Measurements from ENCODE around the gene LILRA6. TPM values are rescaled to one million over a fixed set of nuclear protein-coding genes. Genes with fewer than 3 reads are reported as not detected.
"Not testable (repeated sequence)": the region's sequence is repeated elsewhere in the genome, so short reads cannot be mapped to it uniquely, and the experiment has no call there.

LILRA6 gene
- polyA plus RNA-seq, 4 donors: 0.27 to 1.6 (median 0.53) TPM; not detected in 1

GRCh38 chr19:54219702-54220101 lies 22.9 kb downstream of the LILRA6 start:
- FAIRE-seq; H3K36me3 ChIP-seq (ENCODE audit: control insufficient read depth in 3 of 3, insufficient read depth in 2 of 3, low read depth in 1 of 3, low read length in 3 of 3): not testable (repeated sequence)
- 55 to 67% (median 66%) methylated on average over 1 to 2 of the region's 5 CpGs for WGBS, 3 donors

GRCh38 chr19:54218960-54219661 lies 23.5 kb downstream of the LILRA6 start:
- WGBS, 3 donors: 90 to 93% (median 91%) methylated on average over 27 of the region's 27 CpGs
- DNase-seq: no peak
- no peak for FAIRE-seq
- H3K9me3 ChIP-seq (ENCODE audit: control insufficient read depth in 2 of 2, insufficient read depth in 1 of 2, low read depth in 1 of 2, low read length in 1 of 2): no peaks in the 10 kb centered on the region
- H3K27me3 ChIP-seq (ENCODE audit: control insufficient read depth in 3 of 3, insufficient read depth in 3 of 3, low read length in 3 of 3): no peaks in the 10 kb centered on the region
- H3K4me3 ChIP-seq (ENCODE audit: low read depth in 1 of 3, low read length in 3 of 3): no peak overlapping the region
- H3K27ac ChIP-seq (ENCODE audit: low read depth in 1 of 3, low read length in 2 of 3): no peak overlapping the region
- peaks cover 0 to 3% (median 0%) of the 10 kb centered on the region in 3 donors for H3K36me3 ChIP-seq (ENCODE audit: control insufficient read depth in 3 of 3, insufficient read depth in 2 of 3, low read depth in 1 of 3, low read length in 3 of 3)
- no peaks in the 10 kb centered on the region for H3K4me1 ChIP-seq (ENCODE audit: control insufficient read depth in 3 of 3, insufficient read depth in 2 of 3, low read depth in 1 of 3, low read length in 2 of 3)

More at GRCh38 chr19:54219702-54220101, 22.9 kb downstream of the LILRA6 start:
- H3K4me1 ChIP-seq (ENCODE audit: control insufficient read depth in 3 of 3, insufficient read depth in 2 of 3, low read depth in 1 of 3, low read length in 2 of 3); H3K9me3 ChIP-seq (ENCODE audit: control insufficient read depth in 2 of 2, insufficient read depth in 1 of 2, low read depth in 1 of 2, low read length in 1 of 2); H3K27ac ChIP-seq (ENCODE audit: low read depth in 1 of 3, low read length in 2 of 3); H3K27me3 ChIP-seq (ENCODE audit: control insufficient read depth in 3 of 3, insufficient read depth in 3 of 3, low read length in 3 of 3); DNase-seq; H3K4me3 ChIP-seq (ENCODE audit: low read depth in 1 of 3, low read length in 3 of 3): not testable (repeated sequence)

- H3K27me3 ChIP-seq (ENCODE audit: control insufficient read depth in 3 of 3, insufficient read depth in 3 of 3, low read length in 3 of 3): no peaks in the 10 kb centered on the region
- H3K9me3 ChIP-seq (ENCODE audit: control insufficient read depth in 2 of 2, insufficient read depth in 1 of 2, low read depth in 1 of 2, low read length in 1 of 2): no peaks in the 10 kb centered on the region
- FAIRE-seq (no peak), DNase-seq (no peak)
- no peak overlapping the region for H3K27ac ChIP-seq (ENCODE audit: low read depth in 1 of 3, low read length in 2 of 3)
- WGBS, 3 donors: 82 to 86% (median 85%) methylated on average over 8 of the region's 8 CpGs
- peaks cover 0 to 3% (median 0%) of the 10 kb centered on the region in 3 donors for H3K36me3 ChIP-seq (ENCODE audit: control insufficient read depth in 3 of 3, insufficient read depth in 2 of 3, low read depth in 1 of 3, low read length in 3 of 3)
- no peaks in the 10 kb centered on the region for H3K4me1 ChIP-seq (ENCODE audit: control insufficient read depth in 3 of 3, insufficient read depth in 2 of 3, low read depth in 1 of 3, low read length in 2 of 3)
- H3K4me3 ChIP-seq (ENCODE audit: low read depth in 1 of 3, low read length in 3 of 3): no peak overlapping the region
Observed at GRCh38 chr19:54218259-54218658, 24.3 kb downstream of the LILRA6 start.

DNA sequence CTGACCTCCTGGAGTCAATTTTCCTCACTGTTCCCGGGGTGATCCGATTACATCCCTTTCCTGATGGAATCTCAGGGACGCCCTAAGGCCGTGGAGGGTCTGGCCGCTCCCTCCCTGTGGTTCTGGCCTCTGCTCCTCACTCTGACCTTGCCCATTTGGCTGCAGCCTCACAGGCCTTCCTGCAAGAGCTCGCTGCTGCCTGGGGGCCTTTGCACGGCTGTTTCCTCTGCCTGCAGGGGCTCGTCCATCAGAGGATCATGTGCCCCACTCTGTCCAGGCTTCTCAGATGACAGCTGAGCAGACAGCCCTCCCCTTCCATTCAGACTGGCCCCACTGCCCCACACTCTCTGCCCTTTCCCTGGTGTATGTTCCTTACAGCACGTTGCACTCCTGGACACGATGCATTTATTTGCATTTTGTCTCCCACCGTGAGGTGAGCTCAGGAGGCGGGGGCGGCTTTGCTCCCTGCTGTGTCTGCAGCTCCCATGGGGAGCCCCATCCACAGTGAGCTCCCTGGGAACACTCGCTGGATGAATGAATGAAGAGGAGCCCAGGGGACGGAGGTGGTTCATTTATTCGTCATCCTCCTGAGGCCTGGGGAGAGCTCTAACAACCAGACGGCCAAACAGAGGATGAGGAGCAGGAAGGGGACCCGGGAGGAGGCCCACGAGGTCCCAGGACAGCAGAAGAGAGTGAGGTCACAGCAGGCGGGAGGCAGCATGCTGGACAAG lies 24.9 kb downstream of the LILRA6 start:
- not testable (repeated sequence) for H3K27me3 ChIP-seq (ENCODE audit: control insufficient read depth in 3 of 3, insufficient read depth in 3 of 3, low read length in 3 of 3); H3K36me3 ChIP-seq (ENCODE audit: control insufficient read depth in 3 of 3, insufficient read depth in 2 of 3, low read depth in 1 of 3, low read length in 3 of 3); DNase-seq; H3K9me3 ChIP-seq (ENCODE audit: control insufficient read depth in 2 of 2, insufficient read depth in 1 of 2, low read depth in 1 of 2, low read length in 1 of 2); H3K27ac ChIP-seq (ENCODE audit: low read depth in 1 of 3, low read length in 2 of 3); H3K4me3 ChIP-seq (ENCODE audit: low read depth in 1 of 3, low read length in 3 of 3); H3K4me1 ChIP-seq (ENCODE audit: control insufficient read depth in 3 of 3, insufficient read depth in 2 of 3, low read depth in 1 of 3, low read length in 2 of 3); FAIRE-seq
- WGBS, 3 donors: 65 to 77% (median 70%) methylated on average over 11 to 17 of the region's 20 CpGs

GRCh38 chr19:54216869-54217268 lies 25.7 kb downstream of the LILRA6 start:
- H3K9me3 ChIP-seq (ENCODE audit: control insufficient read depth in 2 of 2, insufficient read depth in 1 of 2, low read depth in 1 of 2, low read length in 1 of 2): no peaks in the 10 kb centered on the region
- no peak for DNase-seq
- FAIRE-seq: no peak
- no peak overlapping the region for H3K27ac ChIP-seq (ENCODE audit: low read depth in 1 of 3, low read length in 2 of 3)
- H3K4me3 ChIP-seq (ENCODE audit: low read depth in 1 of 3, low read length in 3 of 3): no peak overlapping the region
- 83 to 93% (median 92%) methylated on average over 8 to 9 of the region's 9 CpGs for WGBS, 3 donors
- peaks cover 0 to 3% (median 0%) of the 10 kb centered on the region in 3 donors for H3K36me3 ChIP-seq (ENCODE audit: control insufficient read depth in 3 of 3, insufficient read depth in 2 of 3, low read depth in 1 of 3, low read length in 3 of 3)
- H3K4me1 ChIP-seq (ENCODE audit: control insufficient read depth in 3 of 3, insufficient read depth in 2 of 3, low read depth in 1 of 3, low read length in 2 of 3): no peaks in the 10 kb centered on the region
- H3K27me3 ChIP-seq (ENCODE audit: control insufficient read depth in 3 of 3, insufficient read depth in 3 of 3, low read length in 3 of 3): no peaks in the 10 kb centered on the region

DNA sequence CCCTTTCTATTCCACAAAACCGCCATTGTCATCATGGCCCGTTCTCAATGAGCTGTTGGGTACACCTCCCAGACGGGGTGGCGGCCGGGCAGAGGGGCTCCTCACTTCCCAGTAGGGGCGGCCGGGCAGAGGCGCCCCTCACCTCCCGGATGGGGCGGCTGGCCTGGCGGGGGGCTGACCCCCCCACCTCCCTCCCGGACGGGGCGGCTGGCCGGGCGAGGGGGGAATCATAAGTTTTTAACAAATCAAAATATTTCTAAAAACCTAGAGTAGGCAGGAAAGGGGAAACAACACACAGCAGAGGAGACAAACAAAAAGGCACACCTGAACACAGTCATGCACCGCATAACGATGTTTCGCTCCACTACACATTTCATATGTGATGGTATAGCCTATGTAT lies 27.9 kb downstream of the LILRA6 start:
- 95 to 99% (median 96%) methylated on average over 11 to 16 of the region's 19 CpGs for WGBS, 3 donors
- not testable (repeated sequence) for FAIRE-seq; H3K4me3 ChIP-seq (ENCODE audit: low read depth in 1 of 3, low read length in 3 of 3); H3K27ac ChIP-seq (ENCODE audit: low read depth in 1 of 3, low read length in 2 of 3); H3K9me3 ChIP-seq (ENCODE audit: control insufficient read depth in 2 of 2, insufficient read depth in 1 of 2, low read depth in 1 of 2, low read length in 1 of 2); H3K36me3 ChIP-seq (ENCODE audit: control insufficient read depth in 3 of 3, insufficient read depth in 2 of 3, low read depth in 1 of 3, low read length in 3 of 3); H3K27me3 ChIP-seq (ENCODE audit: control insufficient read depth in 3 of 3, insufficient read depth in 3 of 3, low read length in 3 of 3); DNase-seq
- peaks cover 3 to 16% (median 6%) of the 10 kb centered on the region in 3 donors for H3K4me1 ChIP-seq (ENCODE audit: control insufficient read depth in 3 of 3, insufficient read depth in 2 of 3, low read depth in 1 of 3, low read length in 2 of 3)

DNA sequence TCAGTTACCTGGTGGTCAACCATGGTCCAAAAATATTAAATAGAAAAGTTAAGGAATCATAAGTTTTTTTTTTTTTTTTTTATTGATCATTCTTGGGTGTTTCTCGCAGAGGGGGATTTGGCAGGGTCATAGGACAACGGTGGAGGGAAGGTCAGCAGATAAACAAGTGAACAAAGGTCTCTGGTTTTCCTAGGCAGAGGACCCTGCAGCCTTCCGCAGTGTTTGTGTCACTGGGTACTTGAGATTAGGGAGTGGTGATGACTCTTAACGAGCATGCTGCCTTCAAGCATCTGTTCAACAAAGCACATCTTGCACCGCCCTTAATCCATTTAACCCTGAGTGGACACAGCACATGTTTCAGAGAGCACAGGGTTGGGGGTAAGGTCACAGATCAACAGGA lies 28.4 kb downstream of the LILRA6 start:
- 48 to 60% (median 50%) methylated on average over 3 to 5 of the region's 5 CpGs for WGBS, 3 donors
- H3K9me3 ChIP-seq (ENCODE audit: control insufficient read depth in 2 of 2, insufficient read depth in 1 of 2, low read depth in 1 of 2, low read length in 1 of 2); FAIRE-seq; H3K4me3 ChIP-seq (ENCODE audit: low read depth in 1 of 3, low read length in 3 of 3); H3K36me3 ChIP-seq (ENCODE audit: control insufficient read depth in 3 of 3, insufficient read depth in 2 of 3, low read depth in 1 of 3, low read length in 3 of 3); H3K27me3 ChIP-seq (ENCODE audit: control insufficient read depth in 3 of 3, insufficient read depth in 3 of 3, low read length in 3 of 3); H3K27ac ChIP-seq (ENCODE audit: low read depth in 1 of 3, low read length in 2 of 3); DNase-seq: not testable (repeated sequence)
- H3K4me1 ChIP-seq (ENCODE audit: control insufficient read depth in 3 of 3, insufficient read depth in 2 of 3, low read depth in 1 of 3, low read length in 2 of 3): peaks cover 5 to 21% (median 9%) of the 10 kb centered on the region in 3 donors

DNA sequence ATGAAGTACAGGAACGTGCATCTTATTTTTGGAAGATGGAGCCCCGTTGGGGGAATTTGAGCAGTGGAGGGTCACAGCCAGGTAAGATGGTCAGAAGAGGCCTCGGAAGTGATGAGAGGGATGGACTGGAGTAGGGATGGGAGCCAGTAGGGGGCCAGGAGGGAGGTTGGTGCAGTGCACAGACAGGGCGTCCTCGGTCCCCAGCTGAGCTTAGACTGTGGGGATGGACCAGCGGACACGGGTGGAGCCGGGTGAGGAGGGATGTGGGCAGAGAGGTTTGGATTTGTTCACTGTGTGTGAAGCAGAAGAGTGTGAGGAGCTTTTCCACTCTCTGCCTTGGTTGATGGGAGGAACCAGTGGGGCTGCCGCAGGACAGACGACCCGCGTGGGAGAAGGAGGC lies 31.4 kb downstream of the LILRA6 start:
- Histone ChIP-seq H3K4me3 (ENCODE audit: low read depth in 1 of 3, low read length in 3 of 3) (no peak overlapping the region), H3K36me3 (ENCODE audit: control insufficient read depth in 3 of 3, insufficient read depth in 2 of 3, low read depth in 1 of 3, low read length in 3 of 3) (peaks cover 7 to 31% (median 8%) of the 10 kb centered on the region in 3 donors), H3K9me3 (ENCODE audit: control insufficient read depth in 2 of 2, insufficient read depth in 1 of 2, low read depth in 1 of 2, low read length in 1 of 2) (no peaks in the 10 kb centered on the region), H3K27ac (ENCODE audit: low read depth in 1 of 3, low read length in 2 of 3) (peak overlapping the region; percentile 2 to 99 (median 82)), H3K4me1 (ENCODE audit: control insufficient read depth in 3 of 3, insufficient read depth in 2 of 3, low read depth in 1 of 3, low read length in 2 of 3) (peaks cover 10 to 44% (median 11%) of the 10 kb centered on the region in 3 donors), H3K27me3 (ENCODE audit: control insufficient read depth in 3 of 3, insufficient read depth in 3 of 3, low read length in 3 of 3) (no peaks in the 10 kb centered on the region)
- 74 to 79% (median 77%) methylated on average over 12 of the region's 12 CpGs for WGBS, 3 donors
- DNase-seq: no peak
- no peak for FAIRE-seq
